T-helper 17 cell (primary cell): ENCODE results near the gene CEACAM21. TPM values are rescaled to one million over a fixed set of nuclear protein-coding genes. Genes with fewer than 3 reads are reported as not detected.

Experiments
- ATAC-seq: fragments of 150-1000 bp; cut with Tn5 transposase; 2 replicates; pipeline ENCODE4 v1.10.0; 2021; ENCODE audit warnings: mild to moderate bottlenecking, moderate library complexity
- DNase-seq, 3 donors: peaks; one replicate each; pipeline versions ENCODE4 v3.0.0 to v3.0.0-alpha.2; 2020 to 2021
- H3K9me3 ChIP-seq: one replicate; pipeline ENCODE4 v1.7.0; 2013; ENCODE audit warnings: low read length, mild to moderate bottlenecking; ENCODE audit not compliant: control insufficient read depth, poor library complexity, severe bottlenecking
- H3K27ac Mint-ChIP-seq: one replicate; pipeline ENCODE4 v1.8.0; 2022; ENCODE audit warnings: mild to moderate bottlenecking, moderate library complexity, mixed read lengths
- H3K27me3 Mint-ChIP-seq: one replicate; pipeline ENCODE4 v1.8.0; 2022; ENCODE audit warnings: mixed read lengths
- H3K36me3 Mint-ChIP-seq: one replicate; pipeline ENCODE4 v1.8.0; 2022; ENCODE audit warnings: low read depth, mixed read lengths
- H3K4me1 Mint-ChIP-seq: one replicate; pipeline ENCODE4 v1.8.0; 2022; ENCODE audit warnings: mild to moderate bottlenecking, mixed read lengths
- H3K4me3 Mint-ChIP-seq: one replicate; pipeline ENCODE4 v1.8.0; 2022; ENCODE audit warnings: mild to moderate bottlenecking, moderate library complexity, mixed read lengths
- total RNA-seq, 4 donors: library from RNA in 2 of 4; stranded (reverse) in 2 of 4; gene quantifications; one replicate each; pipeline ENCODE4 v1.2.3 and lab custom pipeline; 2022 to 2026

The CEACAM21 gene
- total RNA-seq: 10 to 100 TPM; 40.5 to 44.4 TPM
- 14.0 to 23.1 reads per million in 2 donors for total RNA-seq (lab: John Stamatoyannopoulos, UW)

- H3K9me3 ChIP-seq: no peaks in the 10 kb centered on the region
- Mint-ChIP-seq H3K27me3 (no peaks in the 10 kb centered on the region), H3K4me1 (peaks cover 21% of the 10 kb centered on the region), H3K4me3 (peak within 1 kb of the TSS; percentile 88), H3K27ac (peak within 1 kb of the TSS; percentile 91), H3K36me3 (peaks cover 2% of the 10 kb centered on the region)
- ATAC-seq (peak; percentile 98), DNase-seq (no peak)
Measured at GRCh38 chr19:41575998-41576397, at the start of gene CEACAM21. Gene CEACAM21, plus strand, starts transcription at chr19:41576166. Its CDS starts 109 bp downstream, at chr19:41576275.

- Mint-ChIP-seq H3K4me1 (peaks cover 19% of the 10 kb centered on the region), H3K4me3 (no peak overlapping the region), H3K27me3 (peaks cover 12% of the 10 kb centered on the region), H3K36me3 (peaks cover 2% of the 10 kb centered on the region), H3K27ac (no peak overlapping the region)
- ATAC-seq (no peak), DNase-seq (no peak)
- H3K9me3 ChIP-seq: no peaks in the 10 kb centered on the region
Measured at GRCh38 chr19:41527089-41527488, 48.9 kb upstream of the CEACAM21 start.

DNA sequence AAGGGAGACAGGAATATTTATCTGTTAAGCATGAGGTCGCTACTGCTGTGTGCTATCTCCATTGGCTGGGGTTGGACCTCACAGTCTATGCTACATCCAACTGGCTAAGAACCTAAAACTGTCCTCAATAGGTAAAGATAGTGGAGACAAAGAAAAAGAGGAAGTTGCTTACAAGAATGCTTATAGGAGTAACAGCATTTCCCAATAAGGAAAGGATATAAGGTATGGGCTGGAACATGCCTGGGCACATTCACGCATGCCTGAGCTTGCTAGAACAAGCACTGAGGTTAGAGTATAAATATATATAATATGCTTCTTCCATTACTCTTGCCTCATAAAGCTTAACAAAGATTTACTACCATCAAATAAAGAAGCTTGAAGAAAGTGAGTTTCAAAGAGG, 47.9 kb upstream of the CEACAM21 start:
- no peak overlapping the region for H3K27ac Mint-ChIP-seq
- no peak for DNase-seq
- peaks cover 12% of the 10 kb centered on the region for H3K27me3 Mint-ChIP-seq
- H3K9me3 ChIP-seq: no peaks in the 10 kb centered on the region
- peaks cover 18% of the 10 kb centered on the region for H3K4me1 Mint-ChIP-seq
- peaks cover 2% of the 10 kb centered on the region for H3K36me3 Mint-ChIP-seq
- no peak for ATAC-seq
- H3K4me3 Mint-ChIP-seq: no peak overlapping the region

GRCh38 chr19:41529484-41530183, 46.3 kb upstream of the CEACAM21 start:
- DNase-seq (no peak), ATAC-seq (no peak)
- no peaks in the 10 kb centered on the region for H3K9me3 ChIP-seq
- H3K4me1 Mint-ChIP-seq: peaks cover 28% of the 10 kb centered on the region
- H3K36me3 Mint-ChIP-seq: peaks cover 2% of the 10 kb centered on the region
- H3K27me3 Mint-ChIP-seq: peaks cover 12% of the 10 kb centered on the region
- H3K4me3 Mint-ChIP-seq: no peak overlapping the region
- H3K27ac Mint-ChIP-seq: no peak overlapping the region

DNA sequence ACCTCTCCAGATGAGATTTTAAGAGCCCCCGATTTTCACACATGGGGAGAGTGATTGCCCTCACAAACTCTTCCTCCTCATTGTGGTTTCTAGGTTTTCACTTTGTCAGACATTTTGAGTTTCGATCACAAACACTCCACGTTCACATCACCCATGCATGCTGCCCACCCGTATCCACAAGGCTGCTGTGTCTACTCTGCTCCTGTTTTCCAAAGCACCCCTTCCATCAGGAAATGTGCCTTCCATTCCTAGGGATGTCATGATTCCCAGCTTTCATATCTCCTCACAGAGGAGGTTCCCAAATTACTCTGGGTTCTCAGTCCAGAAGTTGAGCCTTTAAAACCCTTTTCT, 45.8 kb upstream of the CEACAM21 start:
- Mint-ChIP-seq H3K27me3 (peaks cover 12% of the 10 kb centered on the region), H3K36me3 (peaks cover 2% of the 10 kb centered on the region), H3K4me3 (no peak overlapping the region), H3K4me1 (peaks cover 33% of the 10 kb centered on the region), H3K27ac (no peak overlapping the region)
- DNase-seq (no peak), ATAC-seq (no peak)
- no peaks in the 10 kb centered on the region for H3K9me3 ChIP-seq

DNA sequence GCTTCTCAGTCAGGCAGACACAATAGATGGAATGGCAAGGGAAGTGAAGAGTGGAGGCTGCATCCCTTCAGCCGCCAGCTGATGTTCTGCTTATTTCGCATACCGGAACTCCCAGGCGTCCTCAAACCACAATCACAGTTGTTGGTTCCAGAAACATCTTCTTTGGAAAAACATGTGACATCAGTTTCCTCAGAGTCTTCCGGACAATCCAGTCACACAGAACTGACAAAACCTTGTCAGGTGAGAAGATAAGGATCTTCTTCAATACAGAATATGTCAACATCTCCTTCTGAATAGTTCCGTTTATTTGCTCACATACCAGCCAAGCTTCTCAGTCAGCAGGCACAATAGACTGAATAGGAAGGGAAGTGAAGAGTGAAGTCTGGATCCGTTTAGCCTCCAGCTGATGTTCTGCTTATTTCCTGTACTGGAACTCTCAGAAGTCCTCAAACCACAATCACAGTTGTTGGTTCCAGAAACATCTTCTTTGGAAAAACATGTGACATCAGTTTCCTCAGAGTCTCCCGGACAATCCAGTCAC, 45.1 kb upstream of the CEACAM21 start:
- H3K9me3 ChIP-seq: no peaks in the 10 kb centered on the region
- no peak for DNase-seq
- Mint-ChIP-seq H3K27me3 (peaks cover 12% of the 10 kb centered on the region), H3K4me1 (peaks cover 37% of the 10 kb centered on the region), H3K4me3 (peak overlapping the region; percentile 80), H3K27ac (peak overlapping the region; percentile 93), H3K36me3 (peaks cover 2% of the 10 kb centered on the region)
- peak; percentile 59 for ATAC-seq

DNA sequence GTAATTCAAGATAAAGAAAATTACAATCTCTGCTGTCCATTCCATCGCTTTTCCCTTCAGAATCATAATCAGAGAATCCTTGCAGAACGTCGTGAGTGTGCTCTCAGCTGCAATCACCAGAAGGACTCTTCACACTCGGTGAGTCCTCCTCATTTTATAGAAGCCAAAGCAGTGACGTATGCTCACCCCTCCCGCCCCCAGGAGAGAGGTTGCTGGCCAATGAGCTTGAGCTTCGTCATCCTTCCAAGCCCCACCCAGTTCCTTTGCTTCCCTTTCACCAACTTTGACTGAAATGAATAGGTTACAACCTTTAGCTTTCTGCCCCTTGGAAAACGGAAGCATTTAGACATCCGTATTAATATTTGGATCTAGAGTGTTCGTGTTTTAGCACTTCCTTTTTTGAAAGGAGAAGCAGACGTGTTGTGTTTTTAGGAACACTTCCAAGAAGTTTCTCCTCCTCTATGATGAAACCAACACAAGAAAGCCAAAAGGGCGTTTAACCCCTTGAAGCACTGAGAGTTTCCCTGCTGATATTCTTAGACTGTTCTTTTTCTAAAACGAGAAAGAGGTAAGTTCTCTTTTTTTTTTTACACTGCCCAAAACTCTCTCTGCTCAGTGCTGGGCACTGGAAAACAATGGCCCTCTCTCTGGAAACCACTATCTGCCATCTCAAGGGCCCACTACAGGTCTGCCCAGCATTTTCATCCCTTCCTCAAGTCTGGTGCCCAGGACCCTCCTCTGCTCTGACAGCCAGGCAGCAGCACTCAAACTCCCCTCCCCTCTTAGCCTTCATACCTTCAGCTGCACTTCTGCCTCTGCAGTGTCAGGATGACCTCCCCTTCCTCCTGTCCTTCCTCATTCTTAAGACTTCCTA, 44.3 kb upstream of the CEACAM21 start:
- H3K27me3 Mint-ChIP-seq: peaks cover 12% of the 10 kb centered on the region
- ATAC-seq: peak; percentile 91
- peak; percentile 60 to 72 (median 72) for DNase-seq
- H3K4me3 Mint-ChIP-seq: peak overlapping the region; percentile 80
- H3K4me1 Mint-ChIP-seq: peaks cover 38% of the 10 kb centered on the region
- peak overlapping the region; percentile 93 for H3K27ac Mint-ChIP-seq
- no peaks in the 10 kb centered on the region for H3K9me3 ChIP-seq
- no peaks in the 10 kb centered on the region for H3K36me3 Mint-ChIP-seq

- H3K9me3 ChIP-seq: no peaks in the 10 kb centered on the region
- Mint-ChIP-seq H3K27ac (peak overlapping the region; percentile 93), H3K36me3 (no peaks in the 10 kb centered on the region), H3K4me3 (no peak overlapping the region), H3K4me1 (peaks cover 38% of the 10 kb centered on the region), H3K27me3 (peaks cover 3% of the 10 kb centered on the region)
- DNase-seq: no peak
- ATAC-seq: no peak
Measured at GRCh38 chr19:41532526-41532925, 43.4 kb upstream of the CEACAM21 start.

DNA sequence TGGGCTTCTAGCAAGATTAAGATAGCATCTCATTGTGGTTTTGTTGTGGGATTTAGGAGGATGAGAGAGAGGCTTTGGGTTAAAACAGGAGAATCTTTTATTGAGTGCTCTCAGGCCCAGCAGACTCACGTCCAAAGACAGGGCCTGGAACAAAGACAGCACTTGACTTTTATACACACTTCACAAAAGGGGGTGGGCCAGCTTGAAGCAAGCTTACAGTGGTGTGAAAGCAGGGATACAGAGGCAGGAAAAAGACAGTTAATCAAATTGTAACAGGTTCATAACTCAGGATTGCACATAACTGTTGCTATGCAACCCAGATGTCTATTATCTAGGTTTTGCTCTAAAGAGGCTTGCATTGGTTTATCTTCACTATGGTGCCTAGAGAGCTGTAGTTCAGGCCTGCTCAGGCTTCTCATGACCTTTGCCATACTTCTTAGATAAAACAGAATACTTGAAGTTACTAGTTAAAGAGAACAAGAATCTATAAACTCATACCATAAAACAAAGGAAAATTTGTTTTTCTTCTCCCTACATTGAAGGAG, 42.2 kb upstream of the CEACAM21 start:
- Mint-ChIP-seq H3K27ac (peak overlapping the region; percentile 72), H3K36me3 (peaks cover under 1% of the 10 kb centered on the region), H3K4me1 (peaks cover 36% of the 10 kb centered on the region), H3K4me3 (peak overlapping the region; percentile 47), H3K27me3 (no peaks in the 10 kb centered on the region)
- ATAC-seq: no peak
- DNase-seq: no peak
- H3K9me3 ChIP-seq: no peaks in the 10 kb centered on the region

GRCh38 chr19:41535029-41535622, 40.8 kb upstream of the CEACAM21 start:
- peaks cover 39% of the 10 kb centered on the region for H3K4me1 Mint-ChIP-seq
- peak overlapping the region; percentile 68 for H3K4me3 Mint-ChIP-seq
- ATAC-seq (no peak), DNase-seq (no peak)
- peak overlapping the region; percentile 72 for H3K27ac Mint-ChIP-seq
- peaks cover 5% of the 10 kb centered on the region for H3K36me3 Mint-ChIP-seq
- no peaks in the 10 kb centered on the region for H3K27me3 Mint-ChIP-seq
- H3K9me3 ChIP-seq: no peaks in the 10 kb centered on the region

DNA sequence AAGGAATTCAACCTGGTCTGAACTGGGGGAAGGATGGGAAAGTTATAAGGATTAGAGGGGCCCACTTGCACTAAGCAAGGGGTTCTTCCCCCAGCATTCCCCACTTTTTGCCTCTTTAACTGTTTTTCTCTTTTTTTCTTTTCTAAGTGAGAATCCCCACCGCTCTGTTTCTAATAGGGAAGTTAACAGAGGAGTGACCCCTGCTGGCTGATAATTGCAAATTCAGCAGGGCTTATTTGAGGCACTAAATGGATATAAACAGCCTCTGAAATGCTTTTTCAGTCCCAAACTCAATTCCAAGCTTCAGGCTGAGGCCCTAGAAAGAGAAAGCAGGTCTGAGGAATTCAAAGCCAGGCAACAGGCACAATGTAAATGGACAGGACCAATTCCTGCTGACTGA, 38.2 kb upstream of the CEACAM21 start:
- Mint-ChIP-seq H3K4me1 (peaks cover 36% of the 10 kb centered on the region), H3K4me3 (no peak overlapping the region), H3K27ac (no peak overlapping the region), H3K27me3 (no peaks in the 10 kb centered on the region), H3K36me3 (peaks cover 5% of the 10 kb centered on the region)
- DNase-seq: no peak
- ATAC-seq: peak; percentile 41
- no peaks in the 10 kb centered on the region for H3K9me3 ChIP-seq

DNA sequence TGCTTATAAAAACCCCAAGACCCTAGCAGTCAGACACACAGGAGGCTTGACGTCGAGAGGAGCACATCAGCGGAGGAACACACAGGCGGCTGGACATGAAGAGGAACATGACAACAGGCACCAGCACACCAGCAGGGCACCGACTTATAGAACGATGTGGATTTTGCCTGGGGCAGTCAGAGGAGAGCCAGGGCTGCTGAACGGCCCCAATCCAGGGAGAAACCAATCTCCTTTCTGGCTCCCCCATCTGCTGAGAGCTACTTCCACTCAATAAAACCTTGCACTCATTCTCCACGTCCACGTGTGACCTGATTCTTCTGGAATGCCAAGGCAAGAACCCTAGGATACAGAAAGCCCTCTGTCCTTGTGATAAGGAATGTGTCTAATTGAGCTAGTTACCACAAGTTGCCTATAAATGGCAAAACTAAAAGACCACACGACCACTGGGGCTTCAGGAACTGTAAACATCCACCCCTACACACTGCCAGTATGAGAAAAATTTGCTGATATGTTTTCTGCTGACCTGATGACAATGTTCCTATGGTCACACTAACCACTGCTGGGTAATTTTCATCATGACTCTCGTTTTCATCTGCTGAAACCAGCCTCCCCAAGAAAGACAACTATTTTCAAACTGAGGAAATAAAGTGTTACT, 35.8 kb upstream of the CEACAM21 start:
- Mint-ChIP-seq H3K36me3 (peaks cover 5% of the 10 kb centered on the region), H3K27me3 (no peaks in the 10 kb centered on the region), H3K27ac (no peak overlapping the region), H3K4me3 (no peak overlapping the region), H3K4me1 (peaks cover 30% of the 10 kb centered on the region)
- DNase-seq: no peak
- H3K9me3 ChIP-seq: no peaks in the 10 kb centered on the region
- no peak for ATAC-seq
